Activated naive CD4-positive, alpha-beta T cell treated with anti-CD3 and anti-CD28 coated beads, Interleukin-2, amount 10 ng/mL, durations not matched to agents 7 days and 5 days (primary cell): ENCODE measurements around the gene DPP6.
"Not testable (repeated sequence)": the region's sequence is repeated elsewhere in the genome, so short reads cannot be mapped to it uniquely, and the experiment has no call there.

ENCODE experiments used
- CTCF ChIA-PET: fragments of 350-600 bp; sonication (Branson Sonifier 250); formaldehyde crosslinking; loops from one replicate; lab custom pipeline; 2021; ENCODE audit warnings: antibody characterized with exemption; lab: Charles Lee
- DNase-seq: peaks from one replicate; pipeline ENCODE4 v3.0.0-alpha.2; 2020
- H3K27ac Mint-ChIP-seq: one replicate; pipeline ENCODE4 v1.8.0; 2021; ENCODE audit warnings: mild to moderate bottlenecking, moderate library complexity, mixed read lengths
- H3K27me3 Mint-ChIP-seq: one replicate; pipeline ENCODE4 v1.8.0; 2021; ENCODE audit warnings: mild to moderate bottlenecking, mixed read lengths
- H3K36me3 Mint-ChIP-seq: one replicate; pipeline ENCODE4 v1.8.0; 2021; ENCODE audit warnings: mixed read lengths
- H3K4me1 Mint-ChIP-seq: one replicate; pipeline ENCODE4 v1.8.0; 2021; ENCODE audit warnings: mixed read lengths
- H3K4me3 Mint-ChIP-seq: one replicate; pipeline ENCODE4 v1.8.0; 2021; ENCODE audit warnings: mild to moderate bottlenecking, moderate library complexity, mixed read lengths
- H3K9me3 Mint-ChIP-seq: one replicate; pipeline ENCODE4 v1.8.0; 2021; ENCODE audit warnings: mixed read lengths

DPP6 gene

DNA sequence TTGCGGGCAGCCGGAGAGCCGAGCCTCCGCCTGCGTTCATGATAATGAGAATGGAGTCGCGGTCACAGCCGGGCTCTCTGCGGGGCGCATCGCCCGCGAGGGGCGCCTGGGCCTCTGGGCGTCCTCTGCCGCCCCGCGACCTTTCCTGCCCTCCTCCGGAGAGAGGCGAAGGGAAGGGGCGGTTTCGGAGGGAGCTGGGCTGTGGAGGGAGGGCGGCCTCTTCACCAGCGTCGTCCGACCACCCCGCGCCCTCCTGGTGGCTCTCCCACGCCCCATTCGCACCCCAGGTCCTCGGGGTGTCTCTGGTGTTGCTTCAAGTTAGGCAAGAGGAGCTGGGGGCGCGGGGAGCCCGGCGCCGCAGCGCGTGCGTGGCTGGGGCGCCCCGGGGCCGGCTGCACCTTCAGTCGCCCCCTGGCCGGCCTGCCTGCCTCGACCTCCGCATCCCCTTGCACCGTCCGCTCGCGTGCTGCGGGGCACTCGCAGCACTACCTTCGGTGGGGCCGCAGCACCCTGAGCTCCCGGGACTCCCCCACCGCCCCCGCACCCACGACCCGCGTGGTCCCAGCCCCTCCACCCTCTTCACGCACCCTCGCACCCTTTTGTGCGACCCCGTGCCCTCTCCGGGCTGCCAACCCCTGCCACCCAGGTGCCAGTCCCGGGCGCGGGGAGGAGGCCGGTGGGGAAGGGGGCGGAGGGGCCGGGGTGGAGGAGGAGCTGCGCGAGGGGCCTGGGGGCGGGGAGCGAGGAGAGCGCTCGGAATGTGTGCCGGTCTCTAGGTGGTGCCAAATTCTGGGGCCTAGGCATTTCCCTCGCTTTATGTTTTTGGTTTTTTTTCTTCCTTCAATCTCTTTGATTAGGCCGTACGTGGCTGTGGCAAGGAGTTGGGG, at the start of gene DPP6:
TSS of gene DPP6 (plus strand) at position 756 of the 887 bp plus-strand sequence.
- H3K27ac Mint-ChIP-seq, CTCF ChIA-PET, H3K36me3 Mint-ChIP-seq, H3K4me3 Mint-ChIP-seq, H3K4me1 Mint-ChIP-seq, DNase-seq, H3K9me3 Mint-ChIP-seq: not testable (repeated sequence)
- peaks cover 21% of the 10 kb centered on the region for H3K27me3 Mint-ChIP-seq

DNA sequence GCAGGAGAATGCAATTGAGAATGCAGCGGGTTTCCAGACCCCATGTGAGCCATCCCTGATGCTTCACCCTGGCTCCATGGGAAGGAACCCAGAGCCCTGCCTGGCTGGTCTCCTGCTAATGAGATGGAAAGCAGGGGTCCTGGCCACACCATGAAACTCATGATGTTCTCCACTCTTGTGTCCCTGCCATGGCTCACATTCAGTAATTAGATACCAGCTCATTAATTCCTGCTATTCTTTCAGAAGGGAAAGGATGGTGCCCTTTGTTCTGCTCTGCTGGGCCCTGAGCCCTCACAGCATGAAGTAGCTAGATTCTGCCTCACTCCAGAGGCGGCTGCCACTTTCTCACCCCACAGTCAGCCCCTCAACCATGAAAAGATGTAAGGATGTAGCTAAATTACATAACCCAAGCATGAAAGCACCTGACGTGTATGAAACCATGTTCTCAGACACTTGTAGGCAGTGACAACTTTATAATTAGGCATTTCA, 42.7 kb upstream of the DPP6 start:
- H3K9me3 Mint-ChIP-seq, CTCF ChIA-PET, H3K27ac Mint-ChIP-seq, H3K36me3 Mint-ChIP-seq, H3K4me3 Mint-ChIP-seq, H3K4me1 Mint-ChIP-seq, H3K27me3 Mint-ChIP-seq, DNase-seq: not testable (repeated sequence)

DNA sequence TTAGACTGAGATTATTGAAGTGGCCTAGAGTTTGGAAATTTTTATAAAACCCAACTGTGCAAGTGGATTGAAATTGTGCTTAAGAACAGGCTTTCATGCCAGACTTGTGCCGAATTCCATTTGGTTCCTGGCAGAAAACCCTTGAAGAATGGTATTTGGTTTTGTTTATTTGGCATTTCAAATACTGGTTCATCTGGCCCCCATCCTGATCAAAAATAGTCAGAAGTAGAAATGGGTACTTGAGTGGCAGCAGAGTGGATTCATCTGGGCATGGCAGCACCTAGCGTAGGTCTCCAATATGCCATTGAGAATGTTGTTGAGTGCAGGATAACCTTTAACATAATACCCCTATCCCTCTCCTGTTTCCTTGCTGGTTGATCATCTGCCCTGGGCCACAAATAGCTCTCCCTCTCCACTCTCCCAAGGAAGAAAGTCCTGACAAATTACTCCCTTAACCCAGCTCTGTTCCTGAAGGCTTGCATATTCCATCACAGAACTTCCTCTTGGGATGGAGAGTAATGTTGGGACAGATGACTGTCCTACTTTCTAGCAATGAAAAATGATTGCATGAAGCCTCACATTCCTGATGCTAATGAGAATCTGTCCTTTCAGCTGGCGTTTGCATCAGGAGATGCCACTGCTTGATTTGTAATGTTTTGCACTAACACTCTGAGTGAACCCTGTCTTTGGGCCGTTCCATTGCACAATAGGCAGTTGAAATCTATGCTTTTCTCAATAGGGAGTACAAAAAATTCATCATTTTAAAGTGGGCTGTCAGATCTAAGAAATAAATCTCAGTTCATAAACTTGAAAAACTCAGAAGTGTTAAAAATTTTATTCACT, 41.3 kb upstream of the DPP6 start:
- H3K4me3 Mint-ChIP-seq, H3K27me3 Mint-ChIP-seq, CTCF ChIA-PET, H3K9me3 Mint-ChIP-seq, H3K4me1 Mint-ChIP-seq, DNase-seq, H3K36me3 Mint-ChIP-seq, H3K27ac Mint-ChIP-seq: not testable (repeated sequence)

DNA sequence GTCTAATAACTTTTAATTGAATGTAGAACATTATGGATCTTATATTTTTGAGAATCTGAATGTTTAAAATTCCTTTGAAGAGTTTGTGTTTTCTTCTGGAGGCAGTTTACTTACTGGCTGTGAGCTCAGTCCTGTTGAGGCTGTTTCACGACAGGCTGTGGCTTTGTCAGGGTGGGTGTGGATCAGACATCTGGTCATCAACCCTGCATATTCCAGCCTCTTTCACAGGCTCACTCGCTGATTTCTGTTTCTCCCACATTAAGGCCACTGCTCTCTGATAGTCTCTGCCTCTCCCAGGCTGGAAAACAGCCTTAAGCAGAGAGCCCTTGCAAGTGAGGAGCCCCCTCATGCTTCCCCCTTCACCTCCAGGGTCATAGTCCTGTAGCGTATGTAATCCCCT, 39.4 kb upstream of the DPP6 start:
- CTCF ChIA-PET, H3K4me3 Mint-ChIP-seq, H3K36me3 Mint-ChIP-seq, DNase-seq, H3K4me1 Mint-ChIP-seq, H3K27me3 Mint-ChIP-seq, H3K27ac Mint-ChIP-seq: not testable (repeated sequence)
- peaks cover 13% of the 10 kb centered on the region for H3K9me3 Mint-ChIP-seq

DNA sequence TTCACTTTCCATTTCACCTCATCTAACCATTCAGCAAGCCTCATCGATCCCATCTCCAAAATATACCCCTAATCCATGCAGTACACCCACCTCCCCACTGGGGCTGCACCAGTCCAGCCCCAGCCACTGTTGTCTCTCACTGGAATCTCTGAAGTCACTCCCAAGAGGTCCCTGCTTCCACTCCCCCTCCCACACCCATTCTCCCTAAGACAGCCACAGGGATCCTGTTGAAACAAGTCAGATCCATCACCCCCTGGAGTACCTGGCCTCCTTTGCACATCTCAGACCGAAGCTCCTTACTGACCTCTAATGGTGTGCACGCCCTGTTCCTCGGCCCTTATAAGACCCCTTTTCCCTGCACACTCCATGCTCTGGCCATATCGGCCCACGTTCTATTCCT, 36.6 kb upstream of the DPP6 start:
- H3K27me3 Mint-ChIP-seq, H3K4me3 Mint-ChIP-seq, DNase-seq, H3K4me1 Mint-ChIP-seq, CTCF ChIA-PET, H3K27ac Mint-ChIP-seq, H3K36me3 Mint-ChIP-seq: not testable (repeated sequence)
- H3K9me3 Mint-ChIP-seq = peaks cover 13% of the 10 kb centered on the region

DNA sequence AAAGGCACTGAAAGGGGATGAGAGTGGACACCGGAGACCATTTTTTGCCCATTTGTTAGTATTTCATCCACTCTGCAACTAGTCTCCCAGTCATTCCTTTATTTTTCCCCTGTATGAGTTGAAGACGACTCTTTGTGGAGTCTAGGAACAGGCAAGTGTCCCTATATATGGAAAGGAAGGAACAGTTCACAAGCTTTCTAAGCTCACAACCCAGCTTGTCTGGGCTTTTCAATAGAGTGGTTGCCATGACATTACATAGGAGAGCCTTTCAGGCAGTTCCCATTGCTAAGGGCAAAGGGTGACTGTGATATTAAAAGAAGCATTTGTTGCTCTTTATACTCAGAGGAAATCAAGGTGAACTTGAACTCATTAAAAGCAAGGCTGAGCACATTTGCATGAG, 33.8 kb upstream of the DPP6 start:
- H3K27ac Mint-ChIP-seq, H3K4me1 Mint-ChIP-seq, H3K36me3 Mint-ChIP-seq, H3K27me3 Mint-ChIP-seq, H3K4me3 Mint-ChIP-seq, CTCF ChIA-PET, DNase-seq: not testable (repeated sequence)
- peaks cover 13% of the 10 kb centered on the region for H3K9me3 Mint-ChIP-seq

DNA sequence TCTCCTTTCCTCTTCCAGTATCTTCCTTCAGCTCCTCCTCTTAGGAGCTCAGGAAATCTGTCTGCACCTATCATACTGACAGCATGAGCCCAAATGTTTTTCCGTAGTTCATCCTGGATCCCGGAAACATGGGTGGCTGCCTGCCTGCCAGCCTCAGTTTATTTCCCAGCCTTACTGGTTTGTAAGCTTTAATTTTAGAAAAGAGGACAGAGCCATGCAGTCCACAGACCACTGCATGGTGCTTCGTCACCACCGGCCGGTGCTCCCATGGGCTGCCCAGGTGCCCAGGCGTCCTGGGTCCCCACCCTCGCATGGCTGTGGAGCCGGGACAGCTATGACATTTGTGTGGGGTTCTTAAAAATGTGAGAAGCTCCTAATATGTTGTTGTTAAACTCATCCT, 24.4 kb upstream of the DPP6 start:
- peak overlapping the region; percentile 79 for H3K27ac Mint-ChIP-seq
- H3K4me3 Mint-ChIP-seq, H3K36me3 Mint-ChIP-seq, H3K27me3 Mint-ChIP-seq, DNase-seq, H3K9me3 Mint-ChIP-seq, H3K4me1 Mint-ChIP-seq, CTCF ChIA-PET: not testable (repeated sequence)

DNA sequence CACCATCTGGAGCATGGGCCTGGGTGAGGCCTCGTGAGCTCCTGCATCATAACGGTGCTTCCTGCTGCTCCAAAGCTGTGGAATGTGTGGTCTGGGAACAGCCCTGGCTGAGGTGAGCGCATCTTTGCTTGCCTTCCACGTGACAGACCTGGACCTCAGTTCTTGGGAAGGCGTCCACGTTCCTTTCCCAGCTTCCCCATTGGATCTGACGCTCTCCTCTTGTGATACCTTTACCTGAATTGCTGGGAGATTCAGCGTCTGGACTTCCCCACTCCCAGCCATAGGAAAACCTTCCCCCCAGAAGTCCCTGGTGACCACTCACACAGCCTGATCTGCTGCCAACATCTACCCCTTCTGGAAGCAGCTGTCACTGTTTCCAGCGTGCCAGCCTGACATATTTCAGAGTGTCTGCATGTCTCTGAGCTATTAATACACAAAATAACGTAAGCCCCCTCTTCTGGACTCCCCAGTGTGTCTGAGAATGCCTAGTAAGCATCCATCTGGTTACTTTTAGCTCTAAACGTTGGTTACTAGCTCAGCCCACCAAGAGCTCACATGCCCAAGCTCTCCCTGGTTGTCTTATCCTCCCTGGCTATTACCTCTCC, 21.6 kb upstream of the DPP6 start:
- CTCF ChIA-PET, H3K4me1 Mint-ChIP-seq, H3K27ac Mint-ChIP-seq, H3K4me3 Mint-ChIP-seq, H3K9me3 Mint-ChIP-seq, H3K36me3 Mint-ChIP-seq, DNase-seq, H3K27me3 Mint-ChIP-seq: not testable (repeated sequence)

DNA sequence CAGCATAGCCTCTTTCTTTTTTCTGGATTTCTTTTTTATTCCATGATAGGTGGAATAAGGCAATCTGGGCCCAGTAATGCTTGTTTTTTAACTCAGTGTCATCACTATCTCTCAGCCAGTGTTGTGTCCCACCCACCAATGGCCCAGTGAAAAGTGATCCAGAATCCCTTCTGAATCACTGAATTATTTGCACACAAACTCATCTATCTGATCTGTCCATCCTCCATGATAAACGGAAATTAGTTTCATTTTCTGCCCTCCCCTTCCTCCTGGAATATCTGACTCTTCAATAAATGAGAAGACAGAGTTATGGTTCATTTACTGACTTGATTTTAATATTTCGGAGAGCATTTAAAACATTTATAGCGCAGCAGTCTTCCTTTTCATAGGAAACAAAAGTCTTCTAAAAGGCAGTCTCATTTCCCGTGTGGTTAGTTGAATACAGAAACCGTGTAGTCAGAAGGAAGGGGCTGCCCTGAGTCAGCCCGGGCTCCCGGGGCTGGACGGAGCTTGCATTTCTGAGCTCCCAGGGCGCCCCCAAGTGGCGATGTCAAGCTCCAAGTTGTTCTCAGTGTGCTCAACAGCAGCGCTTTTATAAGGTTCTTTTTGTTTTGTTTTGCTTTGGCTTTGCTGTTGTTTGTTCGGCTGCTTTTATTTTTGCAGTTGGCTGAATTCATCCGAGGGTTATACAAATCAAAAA, 12.6 kb upstream of the DPP6 start:
- H3K4me3 Mint-ChIP-seq, H3K27ac Mint-ChIP-seq, CTCF ChIA-PET, H3K27me3 Mint-ChIP-seq, H3K9me3 Mint-ChIP-seq, H3K4me1 Mint-ChIP-seq, H3K36me3 Mint-ChIP-seq: not testable (repeated sequence)
- DNase-seq = peak; percentile 55

DNA sequence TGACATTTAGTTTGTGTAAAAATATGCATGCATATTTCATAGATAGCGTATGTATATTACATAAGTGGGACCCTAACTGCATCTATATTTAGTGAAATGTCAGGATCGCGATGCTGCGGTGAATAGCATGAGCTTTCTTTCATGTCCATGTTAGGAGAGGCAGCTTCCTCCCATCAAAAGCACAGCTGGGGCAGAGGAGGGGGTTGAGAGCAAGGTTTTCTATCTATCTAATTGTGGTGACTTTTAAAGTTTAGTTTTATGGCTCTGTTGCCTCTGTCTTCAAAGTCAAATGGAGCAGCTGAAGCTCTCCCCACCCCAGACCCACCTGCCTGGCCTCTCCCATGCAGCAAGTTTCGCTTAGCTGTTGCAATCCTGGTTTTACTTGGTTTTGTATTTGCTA, 1.8 kb upstream of the DPP6 start:
- DNase-seq, H3K27ac Mint-ChIP-seq, H3K36me3 Mint-ChIP-seq, H3K9me3 Mint-ChIP-seq, H3K4me1 Mint-ChIP-seq, CTCF ChIA-PET, H3K4me3 Mint-ChIP-seq: not testable (repeated sequence)
- peaks cover 21% of the 10 kb centered on the region for H3K27me3 Mint-ChIP-seq

DNA sequence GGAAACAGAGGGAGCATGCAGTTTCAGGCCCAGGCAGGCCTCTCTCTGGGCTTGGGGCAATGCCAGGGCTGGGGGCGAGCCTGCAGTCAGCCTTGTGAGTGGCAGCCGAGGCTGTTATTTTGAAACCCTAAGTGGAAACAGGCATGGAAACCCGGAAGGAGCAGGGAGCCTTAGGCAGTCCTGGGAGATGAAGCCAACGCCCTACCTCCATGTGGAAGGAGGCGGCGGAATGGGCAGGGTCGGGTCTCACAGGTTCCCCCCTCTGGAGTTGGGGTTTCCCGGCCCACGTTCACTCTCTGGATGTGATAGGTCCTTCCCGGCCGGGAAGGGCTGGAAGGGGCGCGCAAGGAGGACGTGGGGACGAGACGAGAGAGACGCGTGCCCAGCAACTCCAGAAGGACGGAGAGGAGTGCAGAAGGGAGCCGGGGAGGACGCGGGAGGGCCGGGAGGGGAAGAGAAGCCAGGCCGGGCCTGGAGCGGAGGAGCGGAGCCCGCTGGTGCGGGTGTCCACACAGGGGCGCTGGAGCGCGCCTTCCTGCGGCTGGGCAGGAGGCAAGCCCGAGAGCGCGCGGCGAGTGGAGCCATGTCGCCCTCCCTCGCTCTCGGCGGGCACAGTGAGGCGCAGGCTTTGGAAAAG, 1.1 kb upstream of the DPP6 start:
- H3K4me1 Mint-ChIP-seq, H3K36me3 Mint-ChIP-seq, H3K27ac Mint-ChIP-seq, H3K9me3 Mint-ChIP-seq, DNase-seq, CTCF ChIA-PET, H3K4me3 Mint-ChIP-seq: not testable (repeated sequence)
- H3K27me3 Mint-ChIP-seq = peaks cover 21% of the 10 kb centered on the region

DNA sequence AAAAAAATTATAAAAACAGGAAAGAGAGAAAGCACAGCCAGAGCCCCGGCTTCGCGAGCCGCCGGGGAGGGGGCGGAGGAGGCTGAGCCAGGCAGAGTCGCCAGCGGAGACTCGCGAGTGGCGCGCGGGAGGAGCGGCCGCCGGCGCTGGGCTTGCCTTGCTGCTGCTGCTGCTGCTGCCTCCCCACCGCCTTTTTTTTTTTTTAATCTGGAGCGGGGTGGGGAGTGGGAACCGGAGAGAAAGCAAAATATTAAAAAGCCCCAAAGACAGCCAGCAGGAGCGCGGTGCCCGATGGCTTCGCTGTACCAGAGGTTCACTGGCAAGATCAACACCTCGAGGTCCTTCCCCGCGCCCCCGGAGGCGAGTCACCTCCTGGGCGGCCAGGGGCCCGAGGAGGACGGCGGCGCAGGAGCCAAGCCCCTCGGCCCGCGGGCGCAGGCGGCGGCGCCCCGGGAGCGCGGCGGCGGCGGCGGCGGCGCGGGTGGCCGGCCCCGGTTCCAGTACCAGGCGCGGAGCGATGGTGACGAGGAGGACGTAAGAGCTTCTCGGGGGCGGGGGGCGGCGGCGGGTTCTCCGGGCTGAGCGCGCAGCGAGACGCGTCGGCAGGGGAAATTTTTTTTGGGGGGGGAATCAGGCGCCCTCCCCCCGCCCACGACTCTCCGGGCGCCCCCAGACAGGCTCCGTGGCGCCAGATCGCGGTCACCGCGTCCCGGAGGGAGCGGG, 493 bp downstream of the DPP6 start:
- H3K4me3 Mint-ChIP-seq, H3K36me3 Mint-ChIP-seq, CTCF ChIA-PET, H3K27ac Mint-ChIP-seq, DNase-seq, H3K9me3 Mint-ChIP-seq, H3K4me1 Mint-ChIP-seq: not testable (repeated sequence)
- H3K27me3 Mint-ChIP-seq = peaks cover 21% of the 10 kb centered on the region
